DOHH2 (cell line): ENCODE results near the gene BLOC1S4.

Source experiments
- CTCF ChIP-seq: fragments of 200-600 bp; sonication (generic); IDR thresholded peaks from one replicate; pipeline ENCODE4 v1.5.1; 2014; ENCODE audit warnings: antibody characterized with exemption, mild to moderate bottlenecking, low read depth, low read length; ENCODE audit not compliant: poor library complexity, severe bottlenecking
- EZH2phosphoT487 ChIP-seq: fragments of 200-600 bp; sonication (generic); IDR thresholded peaks from 2 replicates; pipeline ENCODE4 v1.6.1; 2017; ENCODE audit warnings: borderline replicate concordance, mild to moderate bottlenecking, antibody characterized with exemption, low read length, moderate library complexity, mixed read lengths

GRCh38 chr4:6723851-6724250, 7.9 kb downstream of the BLOC1S4 start:
- no peak for TF ChIP-seq EZH2phosphoT487
- no peak for TF ChIP-seq CTCF
